IMR-90 (cell line): ENCODE results near the gene EYS. TPM values are rescaled to one million over a fixed set of nuclear protein-coding genes. Genes with fewer than 3 reads are reported as not detected.

Source experiments
- ATAC-seq: fragments of 200-7000 bp; cut with Tn5 transposase; 2 replicates; pipeline ENCODE4 v1.9.1; 2020; ENCODE audit warnings: low read depth, mild to moderate bottlenecking, moderate library complexity
- BruUV-seq: library from RNA; stranded (reverse); fragments of 400-500 nt; replicated peaks from 2 replicates; lab custom pipeline; 2021; lab: Mats Ljungman, UMichigan
- CTCF ChIA-PET: fragments of 300-600 bp; formaldehyde crosslinking; extraction: SDS; loops from one replicate; lab custom pipeline; 2021; ENCODE audit warnings: antibody characterized with exemption; lab: Yijun Ruan, JAX
- POLR2A ChIA-PET: fragments of 300-600 bp; sonication (Branson Sonifier 250); formaldehyde crosslinking; loops from one replicate; lab custom pipeline; 2022; ENCODE audit warnings: antibody characterized with exemption; ENCODE audit not compliant: unreplicated experiment; lab: Charles Lee
- DNase-seq: peaks from one replicate; pipeline ENCODE4 v3.0.0; 2013
- H2AFZ ChIP-seq: replicated peaks from 2 replicates; pipeline ENCODE3; 2013; ENCODE audit warnings: low read length, mild to moderate bottlenecking; ENCODE audit not compliant: poor library complexity
- H2AK5ac ChIP-seq: 2 replicates; pipeline ENCODE4 v1.6.1; 2013; ENCODE audit warnings: low read depth, low read length, inconsistent platforms
- H2AK9ac ChIP-seq: replicated peaks from 2 replicates; pipeline ENCODE3; 2013; ENCODE audit warnings: mild to moderate bottlenecking, low read depth, low read length, moderate library complexity; ENCODE audit not compliant: poor library complexity
- H2BK120ac ChIP-seq: 2 replicates; pipeline ENCODE4 v1.6.1; 2013; ENCODE audit warnings: low read depth, low read length, inconsistent platforms
- H2BK15ac ChIP-seq: 3 replicates; pipeline ENCODE4 v1.6.1; 2013; ENCODE audit warnings: low read depth, low read length, inconsistent platforms
- H2BK20ac ChIP-seq: 2 replicates; pipeline ENCODE4 v1.6.1; 2013; ENCODE audit warnings: low read depth, mild to moderate bottlenecking, inconsistent platforms, low read length, moderate library complexity
- H2BK5ac ChIP-seq: 2 replicates; pipeline ENCODE4 v1.6.1; 2013; ENCODE audit warnings: mild to moderate bottlenecking, low read depth, low read length, inconsistent platforms; ENCODE audit not compliant: poor library complexity, severe bottlenecking
- H3K14ac ChIP-seq: replicated peaks from 2 replicates; pipeline ENCODE4 v1.6.1; 2013; ENCODE audit warnings: low read depth, low read length, inconsistent platforms
- H3K18ac ChIP-seq: 2 replicates; pipeline ENCODE4 v1.6.1; 2013; ENCODE audit warnings: low read depth, low read length, control low read depth
- H3K23ac ChIP-seq: 2 replicates; pipeline ENCODE4 v1.6.1; 2013; ENCODE audit warnings: low read depth, low read length, inconsistent platforms
- H3K27ac ChIP-seq: 2 replicates; pipeline ENCODE4 v1.5.1; 2013; ENCODE audit warnings: mild to moderate bottlenecking, control low read depth, low read length; ENCODE audit not compliant: insufficient read depth
- H3K27me3 ChIP-seq: 2 replicates; pipeline ENCODE4 v1.6.1; 2013; ENCODE audit warnings: low read length; ENCODE audit not compliant: control insufficient read depth, insufficient read depth
- H3K36me3 ChIP-seq: 2 replicates; pipeline ENCODE4 v1.6.1; 2013; ENCODE audit warnings: low read length, mixed read lengths; ENCODE audit not compliant: control insufficient read depth, insufficient read depth
- H3K4ac ChIP-seq: 2 replicates; pipeline ENCODE4 v1.6.1; 2013; ENCODE audit warnings: low read depth, low read length, inconsistent platforms
- H3K4me1 ChIP-seq: 2 replicates; pipeline ENCODE4 v1.6.1; 2013; ENCODE audit warnings: low read length, mixed read lengths; ENCODE audit not compliant: control insufficient read depth, insufficient read depth
- H3K4me2 ChIP-seq: 2 replicates; pipeline ENCODE4 v1.6.1; 2013; ENCODE audit warnings: low read depth, mild to moderate bottlenecking, control low read depth, low read length, moderate library complexity
- H3K4me3 ChIP-seq: 2 replicates; pipeline ENCODE4 v1.5.1; 2013; ENCODE audit warnings: low read depth, mild to moderate bottlenecking, control low read depth, low read length, moderate library complexity; ENCODE audit not compliant: insufficient read depth
- H3K56ac ChIP-seq: 2 replicates; pipeline ENCODE4 v1.6.1; 2013; ENCODE audit warnings: low read length, inconsistent platforms; ENCODE audit not compliant: insufficient read depth; ENCODE audit errors: extremely low read depth
- H3K79me1 ChIP-seq, 2 experiments: 2 replicates each; pipeline ENCODE4 v1.6.1; 2013; ENCODE audit warnings: low read length in 2 of 2, inconsistent platforms in 1 of 2, low read depth in 1 of 2
- H3K9ac ChIP-seq: 2 replicates; pipeline ENCODE4 v1.6.1; 2013; ENCODE audit warnings: low read depth, low read length, control low read depth
- H3K9me1 ChIP-seq: 2 replicates; pipeline ENCODE4 v1.6.1; 2013; ENCODE audit warnings: low read length, inconsistent platforms; ENCODE audit not compliant: insufficient read depth
- H3K9me3 ChIP-seq: 2 replicates; pipeline ENCODE4 v1.6.1; 2013; ENCODE audit warnings: low read length; ENCODE audit not compliant: control insufficient read depth, insufficient read depth
- H4K20me1 ChIP-seq: 2 replicates; pipeline ENCODE4 v1.6.1; 2013; ENCODE audit warnings: low read length, inconsistent platforms; ENCODE audit not compliant: insufficient read depth
- H4K5ac ChIP-seq: 2 replicates; pipeline ENCODE4 v1.6.1; 2013; ENCODE audit warnings: mild to moderate bottlenecking, low read depth, low read length, control low read depth
- H4K8ac ChIP-seq, 2 experiments: 2 replicates each; pipeline ENCODE4 v1.6.1; 2013; ENCODE audit warnings: low read depth in 2 of 2, low read length in 2 of 2, control low read depth in 1 of 2, inconsistent platforms in 1 of 2
- H4K91ac ChIP-seq: 2 replicates; pipeline ENCODE4 v1.6.1; 2013; ENCODE audit warnings: low read depth, low read length, inconsistent platforms; ENCODE audit not compliant: insufficient read depth
- BHLHE40 ChIP-seq: fragments of 150-350 bp; IDR thresholded peaks from 2 replicates; pipeline ENCODE4 v1.6.1; 2016; ENCODE audit warnings: mild to moderate bottlenecking, low read depth, low read length
- CEBPB ChIP-seq: IDR thresholded peaks from 2 replicates; pipeline ENCODE4 v1.6.1; 2012; ENCODE audit warnings: low read depth, low read length, improper control_type of control experiment
- CHD1 ChIP-seq: IDR thresholded peaks from 2 replicates; pipeline ENCODE4 v1.6.1; 2012; ENCODE audit warnings: low read depth, low read length, improper control_type of control experiment
- ELK1 ChIP-seq: fragments of 150-350 bp; IDR thresholded peaks from 2 replicates; pipeline ENCODE4 v1.6.1; 2016; ENCODE audit warnings: low read depth, mild to moderate bottlenecking, low read length, moderate library complexity, borderline replicate concordance
- FOS ChIP-seq: fragments of 150-350 bp; IDR thresholded peaks from 2 replicates; pipeline ENCODE4 v1.6.1; 2016; ENCODE audit warnings: low read depth, low read length
- MAFK ChIP-seq: IDR thresholded peaks from 2 replicates; pipeline ENCODE4 v1.6.1; 2012; ENCODE audit warnings: low read depth, low read length, improper control_type of control experiment
- MAZ ChIP-seq: IDR thresholded peaks from 2 replicates; pipeline ENCODE4 v1.6.1; 2012; ENCODE audit warnings: low read depth, mild to moderate bottlenecking, low read length, improper control_type of control experiment, moderate library complexity, borderline replicate concordance
- MXI1 ChIP-seq: IDR thresholded peaks from 2 replicates; pipeline ENCODE4 v1.6.1; 2012; ENCODE audit warnings: low read depth, mild to moderate bottlenecking, low read length, moderate library complexity, borderline replicate concordance
- NFE2L2 ChIP-seq: fragments of 150-350 bp; IDR thresholded peaks from 2 replicates; pipeline ENCODE4 v1.6.1; 2016; ENCODE audit warnings: low read depth, mild to moderate bottlenecking, low read length
- POLR2A ChIP-seq: IDR thresholded peaks from 2 replicates; pipeline ENCODE4 v1.6.1; 2012; ENCODE audit warnings: mild to moderate bottlenecking, low read depth, low read length
- RAD21 ChIP-seq: IDR thresholded peaks from 2 replicates; pipeline ENCODE4 v1.6.1; 2012; ENCODE audit warnings: low read length, improper control_type of control experiment
- RCOR1 ChIP-seq: IDR thresholded peaks from 2 replicates; pipeline ENCODE4 v1.6.1; 2012; ENCODE audit warnings: mild to moderate bottlenecking, low read length, improper control_type of control experiment; ENCODE audit not compliant: insufficient replicate concordance
- RFX5 ChIP-seq: IDR thresholded peaks from 2 replicates; pipeline ENCODE4 v1.8.0; 2012; ENCODE audit warnings: low read depth, mild to moderate bottlenecking, low read length, moderate library complexity
- SMC3 ChIP-seq: fragments of 150-350 bp; IDR thresholded peaks from 2 replicates; pipeline ENCODE4 v1.6.1; 2016; ENCODE audit warnings: low read depth, mild to moderate bottlenecking, antibody characterized with exemption, low read length, moderate library complexity
- USF2 ChIP-seq: fragments of 150-350 bp; IDR thresholded peaks from 2 replicates; pipeline ENCODE4 v1.6.1; 2017; ENCODE audit warnings: mild to moderate bottlenecking, antibody characterized with exemption, low read length, low read depth
- dilution Hi-C: fragments of 300-500 bp; cut with HindIII; formaldehyde crosslinking; loops from one replicate; pipeline ENCODE4 v1.14.3; 2018; ENCODE audit warnings: low sequenced_read_pairs; ENCODE audit not compliant: unreplicated experiment
- in situ Hi-C: fragments of 300-500 bp; cut with MboI; formaldehyde crosslinking; loops from 3 replicates; pipeline ENCODE4 v1.14.3; 2019; ENCODE audit warnings: low sequenced_read_pairs, inconsistent platforms, mixed read lengths
- intact Hi-C: fragments of 100-400 bp; cut with micrococcal nuclease; formaldehyde crosslinking; loops from 2 replicates; pipeline ENCODE4 v1.10.0; 2022
- polyA plus RNA-seq, 3 experiments: library from polyadenylated mRNA; depleted of rRNA; stranded (reverse); fragments of >200 nt; gene quantifications; 2 replicates each; pipeline ENCODE4 v1.2.3, GENCODE V29; 2012; ENCODE audit warnings: low replicate concordance in 1 of 3
- total RNA-seq: library from RNA; depleted of rRNA; stranded (reverse); fragments of >200 nt; gene quantifications from 2 replicates; pipeline ENCODE4 v1.2.3, GENCODE V29; 2012
- TF ChIP-seq, protein P1 (sequence below): conservative IDR thresholded peaks from 2 replicates; pipeline ENCODE4 v1.5.1; 2012; ENCODE audit warnings: mild to moderate bottlenecking, low read depth, low read length, improper control_type of control experiment

Gene EYS
- total and polyA plus RNA-seq, 2 of the 4 experiments (the other 2 are of a cell fraction), result under 0.01 TPM; not detected in 1

GRCh38 chr6:64872633-64873032 lies 834.4 kb downstream of the EYS start:
- no peak for ATAC-seq

More at GRCh38 chr6:64872633-64873032, 834.4 kb downstream of the EYS start:
- in situ Hi-C loops, result no loop called here
- no peaks in the 10 kb centered on the region for H3K27me3 ChIP-seq
- dilution Hi-C loops, result no loop called here
- H2BK5ac ChIP-seq, result no peak overlapping the region
- no peak overlapping the region for H2AK5ac ChIP-seq
- no peak overlapping the region for H3K4ac ChIP-seq
- POLR2A ChIA-PET, result no interaction called here
- H3K36me3 ChIP-seq, result no peaks in the 10 kb centered on the region
- intact Hi-C loops, result loop anchor here (5.0 kb wide), 1 partner anchor 200 kb away; no protein-coding TSS in a partner anchor
- H3K23ac ChIP-seq, result no peak overlapping the region
- no peaks in the 10 kb centered on the region for H3K9me1 ChIP-seq
- H4K8ac ChIP-seq, result no peak overlapping the region
- no peak overlapping the region for H3K18ac ChIP-seq
- H3K4me2 ChIP-seq, result no peak overlapping the region
- H3K4me1 ChIP-seq, result no peaks in the 10 kb centered on the region
- H2BK15ac ChIP-seq, result no peak overlapping the region
- CTCF ChIA-PET, result no interaction called here
- no peak overlapping the region for H4K91ac ChIP-seq
- no peak overlapping the region for H3K14ac ChIP-seq
- no peak overlapping the region for H3K56ac ChIP-seq
- no TSS peak for BruUV-seq
- H4K5ac ChIP-seq, result no peak overlapping the region
- H3K4me3 ChIP-seq, result no peak overlapping the region
- no peak overlapping the region for H2AFZ ChIP-seq
- no peak overlapping the region for H3K27ac ChIP-seq
- no peak overlapping the region for H3K9ac ChIP-seq
- H2BK120ac ChIP-seq, result no peak overlapping the region
- no peak overlapping the region for H2AK9ac ChIP-seq
- no peak overlapping the region for H2BK20ac ChIP-seq
- DNase-seq, result no peak
- H3K9me3 ChIP-seq, result no peaks in the 10 kb centered on the region
- no peak for TF ChIP-seq CEBPB
- no peak for TF ChIP-seq RCOR1
- no peak for TF ChIP-seq BHLHE40
- no peak for TF ChIP-seq ELK1
- no peak for TF ChIP-seq FOS
- TF ChIP-seq RAD21, result no peak
- TF ChIP-seq, protein P1, sequence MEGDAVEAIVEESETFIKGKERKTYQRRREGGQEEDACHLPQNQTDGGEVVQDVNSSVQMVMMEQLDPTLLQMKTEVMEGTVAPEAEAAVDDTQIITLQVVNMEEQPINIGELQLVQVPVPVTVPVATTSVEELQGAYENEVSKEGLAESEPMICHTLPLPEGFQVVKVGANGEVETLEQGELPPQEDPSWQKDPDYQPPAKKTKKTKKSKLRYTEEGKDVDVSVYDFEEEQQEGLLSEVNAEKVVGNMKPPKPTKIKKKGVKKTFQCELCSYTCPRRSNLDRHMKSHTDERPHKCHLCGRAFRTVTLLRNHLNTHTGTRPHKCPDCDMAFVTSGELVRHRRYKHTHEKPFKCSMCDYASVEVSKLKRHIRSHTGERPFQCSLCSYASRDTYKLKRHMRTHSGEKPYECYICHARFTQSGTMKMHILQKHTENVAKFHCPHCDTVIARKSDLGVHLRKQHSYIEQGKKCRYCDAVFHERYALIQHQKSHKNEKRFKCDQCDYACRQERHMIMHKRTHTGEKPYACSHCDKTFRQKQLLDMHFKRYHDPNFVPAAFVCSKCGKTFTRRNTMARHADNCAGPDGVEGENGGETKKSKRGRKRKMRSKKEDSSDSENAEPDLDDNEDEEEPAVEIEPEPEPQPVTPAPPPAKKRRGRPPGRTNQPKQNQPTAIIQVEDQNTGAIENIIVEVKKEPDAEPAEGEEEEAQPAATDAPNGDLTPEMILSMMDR, result no peak
- TF ChIP-seq MAFK, result no peak
- TF ChIP-seq MXI1, result no peak
- no peak for TF ChIP-seq MAZ
- TF ChIP-seq RFX5, result no peak
- no peak for TF ChIP-seq SMC3
- no peak for TF ChIP-seq CHD1
- TF ChIP-seq NFE2L2, result no peak
- no peak for TF ChIP-seq USF2
- no peak for TF ChIP-seq POLR2A
- no peaks in the 10 kb centered on the region for H4K20me1 ChIP-seq
- no peaks in the 10 kb centered on the region for H3K79me1 ChIP-seq
